RWPE2 (cell line): ENCODE data around the gene HAUS7.
A peak's percentile ranks its signal among the peaks of the same experiment; 100 is the strongest.

ENCODE experiments used
- ATAC-seq: fragments of 200-7000 bp; cut with Tn5 transposase; 3 replicates; pipeline ENCODE4 v1.9.1; 2021; ENCODE audit warnings: low read depth
- DNase-seq: peaks from one replicate; pipeline ENCODE4 v3.0.0-alpha.2; 2020; ENCODE audit warnings: low spot score
- H3K27ac ChIP-seq: fragments of 450-650 bp; 2 replicates; pipeline ENCODE4 v1.5.1; 2017; ENCODE audit warnings: mild to moderate bottlenecking; ENCODE audit not compliant: poor library complexity, severe bottlenecking
- H3K27me3 ChIP-seq: fragments of 250-450 bp; sonication (Bioruptor Pico); 2 replicates; pipeline ENCODE4 v1.5.1; 2021; ENCODE audit warnings: mild to moderate bottlenecking, moderate library complexity; ENCODE audit not compliant: insufficient read depth, poor library complexity, severe bottlenecking
- H3K36me3 ChIP-seq: fragments of 250-450 bp; sonication (Bioruptor Pico); 2 replicates; pipeline ENCODE4 v1.5.1; 2020; ENCODE audit warnings: low read depth, mild to moderate bottlenecking, moderate library complexity
- H3K4me1 ChIP-seq: fragments of 250-450 bp; sonication (Bioruptor Pico); 2 replicates; pipeline ENCODE4 v1.5.1; 2021; ENCODE audit warnings: mild to moderate bottlenecking, moderate library complexity; ENCODE audit not compliant: insufficient read depth, poor library complexity, severe bottlenecking
- H3K4me3 ChIP-seq: fragments of 250-450 bp; sonication (Bioruptor Pico); 2 replicates; pipeline ENCODE4 v1.5.1; 2021; ENCODE audit warnings: mild to moderate bottlenecking, moderate library complexity; ENCODE audit not compliant: severe bottlenecking
- H3K9me3 ChIP-seq: fragments of 250-450 bp; sonication (Bioruptor Pico); 2 replicates; pipeline ENCODE4 v1.5.1; 2021; ENCODE audit warnings: mild to moderate bottlenecking, moderate library complexity; ENCODE audit not compliant: severe bottlenecking
- CTCF ChIP-seq: fragments of 450-650 bp; IDR thresholded peaks from one replicate; pipeline ENCODE4 v1.5.1; 2017; ENCODE audit warnings: mild to moderate bottlenecking, moderate library complexity; ENCODE audit not compliant: poor library complexity, severe bottlenecking

Gene HAUS7

DNA sequence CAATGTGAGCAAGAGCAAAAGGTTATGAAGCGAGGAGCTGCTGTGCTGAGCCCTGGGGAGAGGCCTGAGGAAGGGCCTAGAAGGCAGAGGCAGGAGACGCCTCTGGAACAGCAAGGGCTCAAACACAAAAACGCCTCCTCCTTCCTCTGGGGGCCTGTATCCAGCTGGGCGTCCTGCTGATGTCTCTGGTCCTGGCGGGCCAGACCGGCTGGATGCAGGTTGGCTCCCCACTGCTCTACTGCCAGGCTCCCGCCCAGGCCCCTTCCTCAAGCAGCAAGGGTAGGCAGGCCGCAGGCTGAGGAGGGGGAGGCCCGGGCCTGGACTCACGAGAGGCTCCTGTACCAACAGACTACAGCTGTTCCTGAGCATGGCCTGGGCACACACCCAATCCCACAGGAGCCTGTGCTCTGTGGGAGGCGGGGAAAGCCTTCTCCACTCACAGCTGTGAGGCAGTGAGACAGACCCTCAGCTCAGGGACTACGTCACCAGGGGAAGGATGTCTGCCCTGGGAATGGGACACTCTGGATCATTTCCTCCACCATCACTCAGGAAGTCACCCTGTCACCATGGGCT lies 2.3 kb downstream of the HAUS7 start:
- H3K4me3 ChIP-seq: no peak overlapping the region
- H3K36me3 ChIP-seq: no peaks in the 10 kb centered on the region
- TF ChIP-seq CTCF: no peak
- no peaks in the 10 kb centered on the region for H3K9me3 ChIP-seq
- DNase-seq: no peak
- no peaks in the 10 kb centered on the region for H3K4me1 ChIP-seq
- no peak for ATAC-seq
- H3K27me3 ChIP-seq: no peaks in the 10 kb centered on the region
- no peak overlapping the region for H3K27ac ChIP-seq

GRCh38 chrX:153465691-153466380 lies 4.5 kb downstream of the HAUS7 start:
- H3K27ac ChIP-seq: no peak overlapping the region
- H3K4me1 ChIP-seq: no peaks in the 10 kb centered on the region
- no peak overlapping the region for H3K4me3 ChIP-seq
- ATAC-seq (no peak), DNase-seq (no peak)
- H3K27me3 ChIP-seq: no peaks in the 10 kb centered on the region
- no peak for TF ChIP-seq CTCF
- no peaks in the 10 kb centered on the region for H3K9me3 ChIP-seq
- H3K36me3 ChIP-seq: no peaks in the 10 kb centered on the region

GRCh38 chrX:153464116-153464515 lies 6.3 kb downstream of the HAUS7 start:
- Histone ChIP-seq H3K27me3 (no peaks in the 10 kb centered on the region), H3K36me3 (peaks cover 4% of the 10 kb centered on the region; the same call in 1 of the 2 replicates), H3K27ac (no peak overlapping the region), H3K4me1 (no peaks in the 10 kb centered on the region), H3K4me3 (no peak overlapping the region), H3K9me3 (no peaks in the 10 kb centered on the region)
- no peak for ATAC-seq
- no peak for DNase-seq
- no peak for TF ChIP-seq CTCF

GRCh38 chrX:153463556-153463955 lies 6.8 kb downstream of the HAUS7 start:
- no peak for ATAC-seq
- H3K27me3 ChIP-seq: no peaks in the 10 kb centered on the region
- no peak overlapping the region for H3K27ac ChIP-seq
- H3K4me3 ChIP-seq: no peak overlapping the region
- H3K4me1 ChIP-seq: no peaks in the 10 kb centered on the region
- H3K36me3 ChIP-seq: peaks cover 4% of the 10 kb centered on the region; the same call in 1 of the 2 replicates
- no peak for DNase-seq
- no peaks in the 10 kb centered on the region for H3K9me3 ChIP-seq
- no peak for TF ChIP-seq CTCF

DNA sequence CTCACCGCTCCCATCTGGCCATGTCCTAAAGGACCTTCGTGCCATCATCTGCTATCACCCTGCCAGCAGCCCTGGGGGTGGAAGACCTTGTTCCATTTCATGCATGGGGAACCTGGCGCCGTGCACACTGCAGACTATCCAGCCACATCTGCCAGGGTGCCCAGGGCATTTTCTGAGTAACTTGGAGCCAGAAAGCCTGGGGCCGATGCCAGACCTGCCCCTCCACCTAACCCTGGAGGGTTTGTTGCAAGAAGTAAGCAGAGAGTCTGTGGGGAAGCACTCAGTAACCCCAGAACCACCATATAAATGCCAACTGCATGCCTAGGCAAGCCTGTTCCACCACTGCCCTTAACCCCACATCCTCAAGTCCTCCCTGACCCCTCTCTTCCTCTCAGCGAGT lies 7.3 kb downstream of the HAUS7 start:
- Histone ChIP-seq H3K4me1 (no peaks in the 10 kb centered on the region), H3K4me3 (no peak overlapping the region), H3K36me3 (peaks cover 4% of the 10 kb centered on the region; the same call in 1 of the 2 replicates), H3K27me3 (no peaks in the 10 kb centered on the region), H3K9me3 (no peaks in the 10 kb centered on the region), H3K27ac (no peak overlapping the region)
- ATAC-seq (peak; percentile 65), DNase-seq (no peak)
- TF ChIP-seq CTCF: no peak
